WI38 (cell line): ENCODE data around the gene KCNK16.

Experiments
- H3K4me3 ChIP-seq: 2 replicates; pipeline ENCODE4 v1.5.1; 2011; ENCODE audit warnings: low read depth, mild to moderate bottlenecking, control low read depth, low read length
- TF ChIP-seq, protein P1 (sequence below): IDR thresholded peaks from 2 replicates; pipeline ENCODE4 v1.5.1; 2012; ENCODE audit warnings: low read depth, mild to moderate bottlenecking, control low read depth, low read length

KCNK16 gene

DNA sequence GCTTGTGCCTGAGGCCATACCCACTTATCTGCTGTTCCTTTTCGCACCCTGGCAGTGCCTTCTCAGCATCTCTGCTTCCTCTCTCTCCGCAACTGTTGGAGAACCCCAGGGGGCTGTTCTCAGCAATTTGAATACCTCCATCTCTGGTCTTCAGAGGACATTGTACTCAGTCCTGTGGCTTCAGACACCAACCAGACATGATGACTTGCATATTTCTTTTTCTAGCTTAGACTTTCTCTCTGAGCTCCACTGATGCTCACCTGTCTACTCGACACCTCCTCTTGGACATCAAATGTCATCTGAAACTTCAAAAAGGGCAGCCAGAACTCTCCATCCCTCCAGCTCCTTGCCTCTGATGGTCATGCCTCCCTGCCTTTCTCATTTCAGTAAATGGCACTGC lies 18.9 kb upstream of the KCNK16 start:
- TF ChIP-seq, protein P1, sequence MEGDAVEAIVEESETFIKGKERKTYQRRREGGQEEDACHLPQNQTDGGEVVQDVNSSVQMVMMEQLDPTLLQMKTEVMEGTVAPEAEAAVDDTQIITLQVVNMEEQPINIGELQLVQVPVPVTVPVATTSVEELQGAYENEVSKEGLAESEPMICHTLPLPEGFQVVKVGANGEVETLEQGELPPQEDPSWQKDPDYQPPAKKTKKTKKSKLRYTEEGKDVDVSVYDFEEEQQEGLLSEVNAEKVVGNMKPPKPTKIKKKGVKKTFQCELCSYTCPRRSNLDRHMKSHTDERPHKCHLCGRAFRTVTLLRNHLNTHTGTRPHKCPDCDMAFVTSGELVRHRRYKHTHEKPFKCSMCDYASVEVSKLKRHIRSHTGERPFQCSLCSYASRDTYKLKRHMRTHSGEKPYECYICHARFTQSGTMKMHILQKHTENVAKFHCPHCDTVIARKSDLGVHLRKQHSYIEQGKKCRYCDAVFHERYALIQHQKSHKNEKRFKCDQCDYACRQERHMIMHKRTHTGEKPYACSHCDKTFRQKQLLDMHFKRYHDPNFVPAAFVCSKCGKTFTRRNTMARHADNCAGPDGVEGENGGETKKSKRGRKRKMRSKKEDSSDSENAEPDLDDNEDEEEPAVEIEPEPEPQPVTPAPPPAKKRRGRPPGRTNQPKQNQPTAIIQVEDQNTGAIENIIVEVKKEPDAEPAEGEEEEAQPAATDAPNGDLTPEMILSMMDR, result no peak
- no peak overlapping the region for H3K4me3 ChIP-seq

DNA sequence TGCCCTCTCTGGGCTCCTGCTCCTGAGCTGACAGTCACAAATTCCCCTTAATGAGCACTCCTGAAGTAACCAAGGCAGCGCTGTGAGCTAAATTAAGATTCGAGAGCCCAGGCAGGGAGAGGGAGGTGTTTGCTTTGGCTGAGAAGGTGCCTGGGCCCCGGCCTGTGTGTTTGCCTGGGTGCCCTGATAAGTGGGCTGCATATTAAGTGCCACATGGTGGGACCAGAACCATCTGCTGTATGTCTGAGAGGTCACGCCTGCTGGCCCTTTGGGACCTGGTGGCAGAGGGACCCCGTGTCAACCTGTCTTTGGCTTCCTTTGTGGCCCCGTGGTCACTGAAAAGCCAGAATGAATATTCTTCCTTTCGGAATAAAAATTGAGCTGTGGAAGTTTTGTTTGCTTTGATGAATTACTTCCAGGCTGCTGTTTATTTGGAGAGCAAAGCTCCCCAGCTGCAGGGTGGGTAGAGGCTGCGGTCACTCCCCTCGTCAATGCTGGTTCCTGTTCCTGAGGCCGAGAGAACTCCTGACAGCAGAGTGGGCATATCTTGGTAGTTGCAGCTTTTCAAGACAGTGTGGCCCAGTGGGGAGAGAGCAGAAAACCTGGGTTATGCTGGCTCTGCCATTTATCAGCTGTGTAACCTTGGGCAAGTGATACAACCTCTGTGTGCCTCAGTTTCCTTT lies 17.5 kb upstream of the KCNK16 start:
- H3K4me3 ChIP-seq, result no peak overlapping the region
- TF ChIP-seq, protein P1, result no peak

DNA sequence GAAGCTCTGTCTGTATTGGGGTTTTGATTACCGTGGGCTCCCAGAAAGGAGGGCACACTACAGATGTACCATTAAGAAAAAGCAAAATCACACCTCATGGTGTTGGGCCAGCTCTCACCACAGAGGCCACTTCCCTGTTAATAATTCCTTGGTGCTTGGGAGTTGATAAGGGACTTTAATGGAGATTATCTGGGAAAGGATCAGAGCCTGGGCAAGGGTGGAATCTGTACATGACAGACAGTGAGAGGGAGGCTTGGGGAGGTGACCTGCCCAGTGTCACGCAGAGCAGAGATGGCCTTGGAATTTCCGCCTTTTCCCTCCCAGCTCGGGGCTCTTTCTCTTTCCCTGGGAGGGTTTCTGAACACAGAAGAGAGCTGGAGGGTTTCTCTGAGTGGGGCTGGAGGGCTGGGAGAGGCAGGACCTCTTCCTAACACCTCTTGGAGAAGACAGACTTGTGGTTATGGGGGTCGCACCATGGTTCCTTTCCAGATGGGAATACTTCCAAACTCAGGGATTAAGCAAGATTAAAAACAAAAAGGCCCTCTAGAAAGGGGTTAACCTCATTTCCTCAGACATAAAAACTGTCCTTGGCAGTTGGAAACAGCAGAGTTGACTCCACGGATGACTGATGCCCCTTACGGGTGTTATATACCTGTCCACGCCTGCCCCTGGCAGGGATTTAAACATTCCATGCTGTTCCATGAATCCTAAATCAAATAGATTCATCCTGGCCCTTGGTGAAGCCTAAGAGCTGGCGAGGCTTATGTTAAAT lies 16.8 kb upstream of the KCNK16 start:
- no peak overlapping the region for H3K4me3 ChIP-seq
- TF ChIP-seq, protein P1, result no peak

DNA sequence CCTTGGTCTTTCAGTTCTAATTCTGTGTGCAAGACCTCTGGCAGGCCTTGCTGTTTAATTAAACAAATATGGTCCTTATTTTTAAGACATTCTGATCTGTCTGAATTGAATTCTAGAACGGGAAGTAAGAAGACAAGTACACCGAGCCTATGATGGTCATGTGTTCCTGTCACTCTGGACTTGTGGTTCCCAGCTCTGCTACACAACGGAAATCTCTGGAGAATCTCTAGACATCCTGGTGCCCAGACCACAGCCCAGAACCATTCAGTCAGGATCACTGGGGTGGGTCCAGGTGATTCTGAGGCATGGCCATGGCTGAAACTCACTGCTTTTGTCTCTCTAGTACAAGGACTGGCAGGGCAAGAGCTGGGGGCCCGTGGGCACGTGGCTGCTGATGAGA lies 15.9 kb upstream of the KCNK16 start:
- no peak overlapping the region for H3K4me3 ChIP-seq
- TF ChIP-seq, protein P1, result no peak

DNA sequence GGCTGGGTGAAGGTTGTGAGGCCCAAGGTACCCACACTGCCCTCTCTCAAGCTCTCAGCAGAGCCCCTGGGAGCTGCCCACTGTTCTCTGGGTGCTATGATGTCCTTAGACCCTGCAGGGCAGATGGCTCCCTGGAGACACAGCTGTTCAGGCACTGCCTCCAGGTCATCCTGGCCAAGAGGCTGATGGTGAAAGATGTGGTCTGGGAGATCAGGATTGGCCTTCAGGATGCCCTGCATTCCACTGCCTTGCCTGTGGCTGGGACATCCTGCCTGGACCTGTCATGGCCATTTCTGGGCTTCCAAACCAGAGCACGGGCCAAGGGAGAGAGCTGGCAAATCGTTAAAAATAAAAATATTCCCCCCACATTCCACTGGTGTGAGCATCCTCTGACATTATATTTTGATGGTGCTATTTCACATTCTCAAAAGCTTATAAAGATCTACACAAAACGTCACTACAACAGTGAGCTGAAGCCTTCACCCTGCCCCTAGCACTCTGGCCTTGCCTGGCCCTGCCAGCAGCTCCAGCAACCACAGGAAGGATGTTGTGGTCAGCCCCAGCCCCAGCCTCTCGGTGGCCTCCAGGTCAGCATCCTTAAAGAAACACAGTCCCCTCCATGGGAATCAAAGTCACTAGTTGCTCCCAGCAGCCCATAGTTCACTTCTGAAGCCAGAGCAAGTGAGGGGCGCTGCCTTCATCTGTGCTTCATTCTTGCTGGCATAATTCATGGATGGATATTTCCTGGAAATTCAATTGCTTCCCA lies 13.5 kb upstream of the KCNK16 start:
- TF ChIP-seq, protein P1, result no peak
- no peak overlapping the region for H3K4me3 ChIP-seq

DNA sequence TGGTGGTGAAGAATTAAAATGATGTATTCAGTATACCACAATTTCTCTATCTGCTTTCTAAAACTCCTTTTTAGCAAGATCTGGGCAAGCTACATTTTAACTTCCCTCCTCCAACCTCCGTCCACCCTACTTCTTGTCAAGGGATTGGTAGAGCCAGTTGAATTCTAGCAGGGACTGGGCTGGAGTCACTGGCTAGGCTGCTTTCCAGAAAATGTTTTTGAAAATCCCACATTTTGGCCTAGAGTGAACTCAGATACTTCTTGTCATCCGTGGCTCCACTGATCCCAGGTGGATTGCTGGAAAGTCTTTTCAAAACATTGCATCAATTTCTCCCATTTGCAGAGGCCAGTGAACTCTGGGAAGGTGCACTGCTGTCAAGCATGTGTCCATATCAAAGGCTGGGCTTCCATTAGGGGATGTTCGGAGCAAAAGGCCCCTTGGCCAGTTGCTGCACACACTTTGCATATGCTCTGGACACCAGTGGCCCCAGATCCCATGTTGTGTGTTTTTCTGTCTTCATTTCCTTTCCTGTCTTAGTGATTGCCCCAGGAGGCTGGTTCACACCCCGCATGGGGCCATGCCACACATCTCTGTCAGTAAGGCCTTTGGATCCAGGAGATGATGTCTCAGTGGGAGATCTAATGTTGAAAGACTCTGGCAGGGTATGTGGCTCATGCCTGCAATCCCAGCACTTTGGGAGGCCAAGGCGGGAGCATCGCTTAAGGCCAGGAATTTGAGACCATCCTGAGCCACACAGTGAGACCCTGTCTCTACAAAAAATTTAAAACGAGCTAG lies 11.3 kb upstream of the KCNK16 start:
- TF ChIP-seq, protein P1, result no peak

More for the DNA sequence above, 11.3 kb upstream of the KCNK16 start:
- H3K4me3 ChIP-seq, result no peak overlapping the region
